Activated CD4-positive, alpha-beta T cell treated with anti-CD3 and anti-CD28 coated beads, Interleukin-2, amount 50 U/mL, for 24 hours (primary cell): ENCODE data around the gene LRP5.
"Not testable (repeated sequence)": the region's sequence is repeated elsewhere in the genome, so short reads cannot be mapped to it uniquely, and the experiment has no call there.

ENCODE experiments used
- DNase-seq, 2 donors: peaks; one replicate each; pipeline ENCODE4 v3.0.0-alpha.2; 2020; ENCODE audit warnings: low read depth in 1 of 2, low spot score in 1 of 2

The LRP5 gene

GRCh38 chr11:68416070-68416578, 103.7 kb downstream of the LRP5 start:
- DNase-seq: no peak

- DNase-seq: no peak
Observed at GRCh38 chr11:68418648-68419047, 106.3 kb downstream of the LRP5 start.

- DNase-seq: no peak
Observed at GRCh38 chr11:68420171-68420570, 107.8 kb downstream of the LRP5 start.

GRCh38 chr11:68423481-68423880, 111.1 kb downstream of the LRP5 start:
- no peak for DNase-seq

GRCh38 chr11:68424101-68424632, 111.8 kb downstream of the LRP5 start:
- no peak for DNase-seq

GRCh38 chr11:68424981-68425865, 112.8 kb downstream of the LRP5 start:
- no peak for DNase-seq

- DNase-seq: no peak
Observed at GRCh38 chr11:68425866-68426380, 113.5 kb downstream of the LRP5 start.

- DNase-seq: no peak
Observed at GRCh38 chr11:68429661-68430060, 117.3 kb downstream of the LRP5 start.

GRCh38 chr11:68430384-68430783, 118.0 kb downstream of the LRP5 start:
- no peak for DNase-seq

- DNase-seq: no peak
Observed at GRCh38 chr11:68430801-68431200, 118.4 kb downstream of the LRP5 start.

- no peak for DNase-seq
Observed at GRCh38 chr11:68431984-68432645, 119.7 kb downstream of the LRP5 start.

- DNase-seq: no peak
Observed at GRCh38 chr11:68432874-68433273, 120.5 kb downstream of the LRP5 start.

- no peak for DNase-seq
Observed at GRCh38 chr11:68433541-68433940, 121.2 kb downstream of the LRP5 start.

GRCh38 chr11:68434159-68434558, 121.8 kb downstream of the LRP5 start:
- not testable (repeated sequence) for DNase-seq

- DNase-seq: no peak
Observed at GRCh38 chr11:68436162-68436888, 123.9 kb downstream of the LRP5 start.

- DNase-seq: no peak
Observed at GRCh38 chr11:68436985-68437926, 124.9 kb downstream of the LRP5 start.

- DNase-seq: no peak
Observed at GRCh38 chr11:68437927-68438657, 125.7 kb downstream of the LRP5 start.

GRCh38 chr11:68438658-68439259, 126.4 kb downstream of the LRP5 start:
- no peak for DNase-seq
